Lower leg skin (tissue), 4 donors: ENCODE results near the gene DCP1B. TPM values are rescaled to one million over a fixed set of nuclear protein-coding genes. Genes with fewer than 3 reads are reported as not detected.

Source experiments
- DNase-seq, 2 donors: peaks; one replicate each; pipeline ENCODE4 v3.0.0-alpha.2; 2019; ENCODE audit warnings: low spot score in 2 of 2
- H3K4me3 ChIP-seq: fragments of 200-600 bp; sonication (generic); 2 replicates; pipeline ENCODE4 v1.5.1; 2017; ENCODE audit warnings: mild to moderate bottlenecking, low read depth; ENCODE audit not compliant: poor library complexity, severe bottlenecking
- POLR2A ChIP-seq, 2 donors: fragments of 450-650 bp; IDR thresholded peaks; one replicate each; pipeline ENCODE4 v1.6.1; 2016 to 2017; ENCODE audit warnings: antibody characterized with exemption in 2 of 2, mild to moderate bottlenecking in 1 of 2, moderate library complexity in 1 of 2
- WGBS, 2 donors: methylation state at CpG; one replicate each; pipeline ENCODE4 v1.1.5; 2018; 5-methylcytosine and 5-hydroxymethylcytosine counted together
- intact Hi-C: fragments of 100-400 bp; cut with DNase I; formaldehyde crosslinking; loops from one replicate; pipeline ENCODE4 v1.15.0; 2023; ENCODE audit warnings: low total_unique reads
- total RNA-seq, 4 donors: library from RNA; depleted of rRNA; stranded (reverse); fragments of >200 nt; gene quantifications; one replicate each; pipeline ENCODE4 v1.1.0, GENCODE V29; 2016
- TF ChIP-seq, protein P1 (sequence below), 3 donors: fragments of 450-650 bp; IDR thresholded peaks; one replicate each; pipeline ENCODE4 v1.5.1; 2016; ENCODE audit warnings: antibody characterized with exemption in 3 of 3, mild to moderate bottlenecking in 3 of 3, moderate library complexity in 2 of 3

DCP1B gene
- total RNA-seq, 4 donors from 2014 or later: 10.9 to 15.1 (median 13.5) TPM

DNA sequence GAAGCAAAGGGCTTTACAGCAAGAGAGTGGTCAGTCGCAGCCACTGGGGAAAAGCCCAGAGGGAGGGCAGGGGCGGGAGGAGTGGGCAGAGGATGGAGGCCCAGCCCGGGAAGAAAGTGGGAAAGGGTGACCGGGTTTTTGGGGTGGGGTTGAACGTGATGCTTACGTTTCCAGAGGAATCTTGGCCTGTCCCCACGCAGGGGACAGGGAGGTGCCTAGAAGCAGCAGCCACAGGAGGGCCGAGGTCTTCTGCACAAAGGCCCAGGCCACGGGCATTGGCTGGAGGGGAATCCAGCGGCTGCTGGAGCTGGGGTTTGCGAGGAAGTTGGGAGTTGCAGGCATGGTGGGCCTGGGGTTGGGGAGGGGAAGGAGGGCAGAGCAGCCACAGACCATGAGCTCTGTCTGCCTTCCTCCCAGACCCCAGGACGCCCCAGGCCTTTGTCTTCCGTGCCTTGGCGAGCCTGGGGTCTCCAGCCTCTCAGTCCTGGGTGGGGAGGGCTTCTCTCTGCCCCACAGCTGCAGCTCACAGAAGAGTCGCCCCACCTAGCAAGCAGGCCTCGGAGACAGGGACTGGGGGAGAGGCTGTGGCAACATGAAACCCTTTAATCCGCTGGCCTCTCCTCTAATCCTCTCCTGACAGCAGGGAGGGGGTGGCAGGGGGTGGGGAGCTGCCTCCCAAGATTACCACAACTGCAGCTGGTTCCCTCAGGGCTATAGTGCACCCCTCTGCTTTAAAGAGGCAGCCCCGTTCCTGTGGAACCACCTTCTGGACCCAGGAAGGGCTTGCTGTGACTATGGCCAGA, 86.0 kb downstream of the DCP1B start, which contains the start of gene CACNA2D4:
TSS of gene CACNA2D4 (minus strand) at position 572 of the 803 bp plus-strand sequence. CDS start at position 393, 179 bp downstream.
- no peak within 1 kb of the TSS for H3K4me3 ChIP-seq
- TF ChIP-seq, protein P1, sequence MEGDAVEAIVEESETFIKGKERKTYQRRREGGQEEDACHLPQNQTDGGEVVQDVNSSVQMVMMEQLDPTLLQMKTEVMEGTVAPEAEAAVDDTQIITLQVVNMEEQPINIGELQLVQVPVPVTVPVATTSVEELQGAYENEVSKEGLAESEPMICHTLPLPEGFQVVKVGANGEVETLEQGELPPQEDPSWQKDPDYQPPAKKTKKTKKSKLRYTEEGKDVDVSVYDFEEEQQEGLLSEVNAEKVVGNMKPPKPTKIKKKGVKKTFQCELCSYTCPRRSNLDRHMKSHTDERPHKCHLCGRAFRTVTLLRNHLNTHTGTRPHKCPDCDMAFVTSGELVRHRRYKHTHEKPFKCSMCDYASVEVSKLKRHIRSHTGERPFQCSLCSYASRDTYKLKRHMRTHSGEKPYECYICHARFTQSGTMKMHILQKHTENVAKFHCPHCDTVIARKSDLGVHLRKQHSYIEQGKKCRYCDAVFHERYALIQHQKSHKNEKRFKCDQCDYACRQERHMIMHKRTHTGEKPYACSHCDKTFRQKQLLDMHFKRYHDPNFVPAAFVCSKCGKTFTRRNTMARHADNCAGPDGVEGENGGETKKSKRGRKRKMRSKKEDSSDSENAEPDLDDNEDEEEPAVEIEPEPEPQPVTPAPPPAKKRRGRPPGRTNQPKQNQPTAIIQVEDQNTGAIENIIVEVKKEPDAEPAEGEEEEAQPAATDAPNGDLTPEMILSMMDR (IDR thresholded peaks at IDR 0.05): no peak
- no peak for TF ChIP-seq POLR2A (IDR thresholded peaks at IDR 0.05)
- peak in 1 of 2 donors; percentile 79 for DNase-seq
- intact Hi-C loops: no loop called here
- WGBS, 2 donors: 65 to 69% methylated on average over 18 of the region's 18 CpGs

GRCh38 chr12:1917172-1918070, 86.8 kb downstream of the DCP1B start:
- TF ChIP-seq POLR2A (IDR thresholded peaks at IDR 0.05): no peak
- TF ChIP-seq, protein P1 (IDR thresholded peaks at IDR 0.05): no peak
- WGBS, 2 donors: 61 to 68% methylated on average over 22 of the region's 22 CpGs
- intact Hi-C loops: no loop called here
- DNase-seq: peak in 1 of 2 donors; percentile 77
- no peak overlapping the region for H3K4me3 ChIP-seq

- 50 to 52% methylated on average over 18 of the region's 18 CpGs for WGBS, 2 donors
- no peak overlapping the region for H3K4me3 ChIP-seq
- DNase-seq: peak in 1 of 2 donors; percentile 65
- TF ChIP-seq, protein P1 (IDR thresholded peaks at IDR 0.05): no peak
- TF ChIP-seq POLR2A (IDR thresholded peaks at IDR 0.05): no peak
- intact Hi-C loops: no loop called here
Measured at GRCh38 chr12:1916371-1917171, 87.7 kb downstream of the DCP1B start.

- no peak for TF ChIP-seq POLR2A (IDR thresholded peaks at IDR 0.05)
- TF ChIP-seq, protein P1 (IDR thresholded peaks at IDR 0.05): no peak
- intact Hi-C loops: no loop called here
- no peak overlapping the region for H3K4me3 ChIP-seq
- peak in 1 of 2 donors; percentile 80 for DNase-seq
- whole genome bisulfite sequencing, 2 donors: 84 to 88% methylated on average over 10 to 18 of the region's 18 CpGs
Measured at GRCh38 chr12:1915082-1915968, 88.9 kb downstream of the DCP1B start.
